HG02571 (cell line): Measurements from ENCODE around the gene OTULINL.
"Not testable (repeated sequence)": the region's sequence is repeated elsewhere in the genome, so short reads cannot be mapped to it uniquely, and the experiment has no call there.

Experiments used
- ATAC-seq: cut with Tn5 transposase; IDR thresholded peaks from one replicate; pipeline ENCODE4 v1.9.1; 2021; ENCODE audit warnings: mild to moderate bottlenecking, moderate library complexity; ENCODE audit not compliant: unreplicated experiment

The OTULINL gene

DNA sequence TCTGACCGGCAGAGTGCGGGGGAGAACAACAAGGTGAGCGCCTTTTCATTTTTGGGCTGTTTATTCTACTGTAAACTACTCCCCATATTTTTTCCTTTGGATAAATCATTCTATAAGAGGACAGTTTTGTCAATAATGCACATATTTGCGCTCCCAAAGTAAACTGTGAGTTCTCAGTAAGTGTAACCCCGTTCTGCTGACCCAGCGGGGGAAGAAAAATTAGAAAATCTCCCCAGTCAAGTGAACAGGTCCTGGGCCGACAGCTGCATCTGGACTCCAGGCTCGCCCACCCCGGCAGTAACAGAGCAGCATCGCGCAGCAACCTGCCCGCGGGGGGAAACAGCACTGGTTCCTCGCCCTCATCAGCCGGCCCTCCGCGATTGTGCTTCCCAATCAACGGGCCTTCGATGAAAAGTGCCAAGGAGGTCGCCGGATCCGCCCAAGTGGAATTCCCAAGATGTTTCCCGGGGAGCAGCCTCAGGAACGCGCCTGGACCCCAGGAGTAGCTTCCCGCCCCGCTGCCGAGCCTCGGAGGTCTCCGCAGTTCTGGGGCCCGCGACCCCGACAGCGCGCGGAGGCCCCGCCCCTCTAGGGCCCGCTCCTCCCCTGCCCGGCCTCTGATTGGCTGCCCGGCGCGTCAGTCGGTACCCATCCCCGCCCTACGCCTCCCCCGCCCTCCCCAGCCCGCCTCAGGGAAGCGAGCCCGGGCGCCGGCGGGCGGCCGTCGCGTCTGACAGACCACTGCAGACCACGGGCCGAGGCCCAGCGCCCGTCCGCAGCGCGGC is at the start of gene OTULINL:
Gene OTULINL (plus strand): TSS at position 687 of the 785 bp plus-strand sequence. CDS start 103 bp downstream, outside the sequence.
- peak; percentile 98 for ATAC-seq

DNA sequence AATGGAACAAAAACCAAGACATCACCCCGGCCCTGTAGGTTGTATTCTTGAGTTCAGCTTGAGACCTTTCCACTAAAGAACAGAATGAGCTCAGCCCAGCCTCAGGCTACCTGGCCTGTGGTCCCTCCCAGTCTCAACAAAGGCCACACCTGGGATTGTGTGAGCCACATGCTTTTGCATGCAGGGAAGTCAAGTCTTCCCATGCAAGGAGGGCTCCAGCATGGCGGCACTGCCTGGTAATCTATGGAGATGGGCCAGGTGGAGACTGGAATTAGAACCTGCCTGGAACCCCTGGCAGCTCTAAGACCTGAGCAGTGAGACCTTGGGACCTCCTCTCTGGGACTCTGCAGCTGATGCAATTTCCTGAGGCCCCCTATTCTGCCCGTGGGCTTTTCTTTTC is 49.4 kb upstream of the OTULINL start:
- no peak for ATAC-seq

DNA sequence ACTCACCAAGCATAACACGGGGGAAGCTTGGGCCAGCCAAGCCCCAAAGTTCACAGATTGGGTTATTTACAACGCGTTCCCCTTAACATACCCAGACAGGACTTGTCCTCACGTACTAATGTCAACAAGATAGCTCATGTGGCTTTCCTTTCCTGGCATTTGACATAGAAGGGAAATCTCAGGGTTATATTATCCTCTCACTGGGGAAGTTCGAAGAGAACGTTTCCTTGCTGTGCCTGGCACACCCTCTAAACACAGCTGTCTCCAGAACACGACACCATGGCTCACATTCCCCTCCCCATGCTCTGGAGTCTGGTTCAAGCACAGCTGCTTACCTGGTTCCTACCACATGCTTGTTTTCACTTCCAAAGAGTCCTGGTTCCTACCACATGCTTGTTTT is 46.8 kb upstream of the OTULINL start:
- no peak for ATAC-seq

DNA sequence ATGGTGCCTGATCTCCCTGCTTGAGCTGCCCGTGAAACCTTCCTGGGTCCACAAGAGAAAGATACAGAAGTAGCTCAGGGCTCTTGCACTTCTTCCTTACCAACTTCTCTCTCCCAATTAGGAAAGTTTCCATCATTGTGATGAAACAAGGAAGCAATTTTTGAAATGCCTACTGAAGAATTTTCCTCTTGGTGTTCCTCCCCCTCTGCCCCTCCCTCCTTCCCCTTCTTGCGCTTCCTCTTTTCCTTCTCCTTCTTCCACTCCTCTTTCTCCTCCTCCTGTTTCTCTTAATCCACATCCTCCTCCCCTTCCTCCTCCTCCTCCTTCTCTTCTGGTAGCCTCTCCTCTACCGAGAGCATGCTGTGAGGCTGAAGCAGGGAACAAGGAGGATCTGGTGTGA is 36.3 kb upstream of the OTULINL start:
- no peak for ATAC-seq

DNA sequence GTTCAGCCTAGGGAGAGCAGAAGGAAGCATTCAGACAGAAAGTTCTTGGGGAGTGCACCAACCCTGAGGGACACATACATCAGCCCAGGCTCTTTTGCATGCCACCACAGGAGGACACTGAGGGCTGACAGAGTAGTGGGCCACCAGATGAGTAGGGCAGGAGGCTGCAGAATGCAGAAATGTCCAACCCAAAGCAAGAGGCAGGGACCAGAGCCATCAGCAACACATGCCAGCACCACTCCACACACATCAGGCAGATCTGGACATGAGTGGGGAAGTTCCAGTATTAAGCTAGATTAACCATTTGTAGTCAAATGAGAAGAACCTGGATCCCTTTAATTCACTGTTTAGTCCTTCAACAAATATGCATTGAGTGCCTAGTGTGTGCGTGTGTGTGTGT is 35.7 kb upstream of the OTULINL start:
- no peak for ATAC-seq

DNA sequence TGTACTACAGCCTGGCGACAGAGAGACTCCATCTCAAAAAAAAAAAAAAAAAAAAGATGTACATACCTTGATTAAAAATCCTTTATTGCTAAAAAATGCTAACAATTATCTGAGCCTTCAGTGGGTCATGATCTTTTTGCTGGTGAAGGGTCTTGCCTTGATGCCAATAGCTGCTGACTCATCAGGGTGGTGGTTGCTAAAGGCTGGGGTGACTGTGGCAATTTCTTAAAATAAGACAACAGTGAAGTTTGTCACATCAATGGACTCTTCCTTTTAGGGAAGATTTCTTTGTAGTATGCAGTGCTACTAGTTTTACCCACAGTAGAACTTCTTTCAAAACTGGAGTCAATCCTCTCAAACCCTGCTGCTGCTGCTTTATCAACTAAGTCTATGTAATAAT is 33.9 kb upstream of the OTULINL start:
- no peak for ATAC-seq

DNA sequence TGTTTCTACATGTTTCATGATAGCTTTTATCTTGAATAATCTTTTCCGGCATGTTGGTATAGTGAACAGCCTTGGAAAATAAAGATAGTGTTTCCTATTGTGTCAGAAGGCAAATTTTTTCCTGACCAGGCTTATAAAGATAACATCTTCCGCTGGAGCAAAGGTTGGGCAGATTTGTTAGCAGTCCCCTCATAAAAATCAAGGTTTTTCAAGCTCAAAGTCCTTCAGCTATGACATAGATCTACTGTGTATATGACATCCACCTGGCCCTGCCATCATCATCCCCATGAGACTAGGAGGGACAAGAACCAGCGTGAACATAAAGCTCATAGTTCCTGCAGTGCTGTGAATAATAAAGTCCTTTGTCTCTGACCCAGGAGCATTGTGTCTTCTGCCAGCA is 30.4 kb upstream of the OTULINL start:
- no peak for ATAC-seq

DNA sequence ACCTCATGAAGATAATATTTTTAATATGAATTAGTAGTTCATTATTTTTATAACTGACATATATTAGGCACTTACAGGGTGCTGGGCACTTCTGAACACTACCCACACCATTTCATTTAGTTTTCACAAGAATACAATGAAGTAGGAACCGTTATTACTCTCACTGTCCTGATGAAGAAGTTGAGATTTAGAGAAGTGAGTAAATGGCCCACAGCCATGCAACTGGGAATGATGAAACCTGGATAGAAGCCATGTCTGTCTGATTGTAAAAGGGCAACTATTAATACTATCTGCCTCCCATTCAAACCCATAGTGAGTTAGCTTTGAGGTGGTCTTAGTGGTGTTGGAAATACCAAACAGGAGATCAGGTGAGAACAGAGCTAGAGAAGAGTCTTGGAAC is 29.6 kb upstream of the OTULINL start:
- no peak for ATAC-seq

DNA sequence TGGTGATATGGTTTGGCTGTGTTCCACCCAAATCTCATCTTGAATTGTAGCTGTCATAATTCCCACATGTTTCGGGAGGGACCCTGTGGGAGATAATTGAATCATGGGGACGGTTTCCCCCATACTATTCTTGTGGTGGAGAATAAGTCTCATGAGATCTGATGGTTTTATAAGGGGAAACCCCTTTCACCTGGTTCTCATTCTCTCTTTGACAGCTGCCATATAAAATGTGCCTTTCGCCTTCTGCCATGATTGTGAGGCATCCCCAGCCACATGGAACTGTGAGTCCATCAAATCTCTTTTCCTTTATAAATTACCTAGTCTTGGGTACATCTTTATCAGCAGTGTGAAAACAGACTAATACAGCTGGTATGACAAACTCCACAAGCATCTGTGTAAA is 27.3 kb upstream of the OTULINL start:
- ATAC-seq: not testable (repeated sequence)

DNA sequence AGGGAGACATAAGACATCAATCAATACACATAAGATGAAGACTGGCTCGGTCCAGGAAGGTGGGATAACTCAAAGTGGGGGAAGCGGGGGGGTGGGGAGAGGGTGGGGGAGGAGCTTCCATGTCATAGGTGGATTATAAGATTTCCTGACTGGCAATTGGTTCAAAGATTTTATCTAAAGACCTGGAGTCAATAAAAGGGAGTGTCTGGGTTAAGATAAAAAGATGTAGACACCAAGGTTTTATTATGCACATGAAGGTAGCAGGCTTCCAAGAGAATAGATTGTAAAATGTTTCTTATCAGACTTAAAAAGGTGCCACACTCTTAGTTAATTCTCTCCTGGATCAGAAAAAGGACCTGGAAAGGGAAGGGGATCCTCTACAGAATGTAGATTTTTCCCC is 25.6 kb upstream of the OTULINL start:
- ATAC-seq: no peak

DNA sequence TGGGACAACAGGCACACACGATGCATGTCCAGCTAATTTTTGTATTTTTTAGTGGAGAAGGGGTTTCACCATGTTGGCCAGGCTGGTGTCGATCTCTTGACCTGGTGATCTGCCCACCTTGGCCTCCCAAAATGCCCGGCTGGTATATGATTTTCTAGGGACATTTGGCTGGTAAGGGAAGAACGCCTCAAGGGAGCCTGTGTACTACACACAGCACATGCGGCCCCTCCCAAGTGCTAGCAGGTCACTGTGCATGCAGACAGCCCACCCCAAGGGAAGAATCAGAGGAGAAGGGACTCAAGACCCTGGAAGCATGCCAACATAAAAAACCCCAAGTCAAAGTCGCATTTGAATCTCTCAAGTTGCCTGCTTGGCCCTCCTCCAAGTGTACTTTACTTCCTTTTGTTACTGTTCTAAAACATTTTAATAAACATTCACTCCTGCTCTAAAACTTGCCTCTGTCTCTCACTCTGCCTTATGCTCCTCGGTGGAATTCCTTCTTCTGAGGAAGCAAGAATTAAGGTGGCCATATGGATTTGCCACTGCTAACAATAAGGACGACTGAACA is 24.3 kb upstream of the OTULINL start:
- ATAC-seq: no peak

DNA sequence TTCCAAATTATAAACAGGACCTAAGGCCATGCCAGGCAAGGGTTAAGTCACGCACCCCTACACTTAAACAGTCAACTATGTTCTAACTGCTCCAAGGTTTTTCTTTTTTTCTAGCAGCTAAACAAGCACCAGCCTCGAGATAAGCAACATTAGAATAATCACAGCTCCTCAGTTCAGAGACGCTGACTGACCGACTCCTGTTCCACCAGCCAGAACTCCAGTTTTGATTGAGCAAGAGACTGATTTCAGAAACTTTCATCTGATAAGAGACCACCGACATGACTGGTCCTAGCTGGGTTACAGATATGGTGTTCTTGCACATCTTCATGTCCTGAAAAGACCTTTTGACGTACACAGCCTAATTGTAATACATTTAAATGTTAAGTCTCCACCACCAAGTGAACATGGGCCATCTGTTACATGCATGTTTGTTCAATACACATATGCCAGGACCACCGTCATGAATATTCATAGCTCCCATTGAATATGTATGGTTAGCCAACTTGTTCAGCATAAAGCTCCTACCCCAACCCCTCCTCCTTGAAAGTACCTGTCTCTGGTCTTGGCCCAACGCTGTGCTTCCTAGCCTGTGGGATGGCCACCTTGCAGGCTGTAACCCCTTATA is 23.7 kb upstream of the OTULINL start:
- ATAC-seq: no peak

DNA sequence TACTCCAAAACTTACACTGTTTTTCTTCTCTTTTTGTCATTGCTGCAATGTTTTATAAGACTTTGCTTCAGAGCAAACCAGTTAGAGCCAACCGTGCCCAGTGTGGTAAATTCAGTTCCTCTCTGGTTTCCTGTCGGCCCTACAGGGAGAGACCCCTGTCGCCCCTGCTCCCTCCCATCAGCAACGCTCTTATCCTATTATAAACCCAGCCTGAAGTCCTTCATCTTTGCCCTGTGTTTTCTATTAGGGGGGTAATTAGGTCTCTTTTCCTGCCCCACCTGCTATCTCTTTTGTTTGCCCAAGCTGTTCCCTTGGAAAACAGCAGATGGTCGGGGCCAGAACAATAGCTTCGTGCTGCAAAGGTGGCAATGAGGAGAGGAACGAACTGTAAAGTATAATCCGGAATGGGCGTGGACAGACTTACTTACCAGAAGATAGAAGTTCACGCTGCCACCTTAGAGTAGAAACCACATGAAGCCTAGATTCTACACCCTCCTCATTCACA is 21.4 kb upstream of the OTULINL start:
- ATAC-seq: no peak

DNA sequence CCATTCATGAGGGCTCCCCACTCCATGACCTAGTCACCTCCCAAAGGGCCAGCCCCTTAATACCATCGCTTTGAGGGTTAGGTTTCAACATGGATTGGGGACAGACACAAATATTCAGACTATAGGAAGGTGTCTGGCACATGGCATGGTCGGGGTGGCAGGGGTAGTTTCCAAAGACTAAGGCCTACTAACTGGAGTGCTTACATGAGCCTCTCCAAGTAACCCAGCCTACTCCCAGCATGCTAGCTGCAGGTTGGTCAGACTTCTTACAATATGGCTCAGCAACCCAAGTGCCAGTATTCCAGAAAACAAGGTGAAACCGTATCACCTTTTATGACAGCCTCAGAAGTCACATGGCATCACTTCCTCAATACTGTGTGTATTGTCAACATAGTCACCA is 19.9 kb upstream of the OTULINL start:
- no peak for ATAC-seq

DNA sequence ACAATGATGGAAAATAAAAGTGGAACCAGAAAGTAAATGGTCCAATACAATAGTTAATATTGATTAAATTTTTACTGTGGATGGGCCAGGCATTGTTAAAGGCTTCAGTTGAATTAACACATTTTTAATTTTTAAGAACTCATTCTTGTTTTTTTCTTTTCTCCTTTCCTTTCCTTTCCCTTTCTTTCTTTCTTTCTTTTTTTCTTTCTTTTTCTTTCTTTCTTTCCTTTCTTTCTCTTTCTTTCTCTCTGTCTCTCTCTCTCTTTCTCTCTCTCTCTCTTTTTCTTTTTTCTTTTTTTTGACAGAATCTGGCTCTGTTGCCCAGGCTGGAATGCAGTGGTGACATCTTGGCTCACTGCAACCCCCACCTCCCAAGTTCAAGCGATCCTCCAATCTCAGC is 13.3 kb upstream of the OTULINL start:
- no peak for ATAC-seq

DNA sequence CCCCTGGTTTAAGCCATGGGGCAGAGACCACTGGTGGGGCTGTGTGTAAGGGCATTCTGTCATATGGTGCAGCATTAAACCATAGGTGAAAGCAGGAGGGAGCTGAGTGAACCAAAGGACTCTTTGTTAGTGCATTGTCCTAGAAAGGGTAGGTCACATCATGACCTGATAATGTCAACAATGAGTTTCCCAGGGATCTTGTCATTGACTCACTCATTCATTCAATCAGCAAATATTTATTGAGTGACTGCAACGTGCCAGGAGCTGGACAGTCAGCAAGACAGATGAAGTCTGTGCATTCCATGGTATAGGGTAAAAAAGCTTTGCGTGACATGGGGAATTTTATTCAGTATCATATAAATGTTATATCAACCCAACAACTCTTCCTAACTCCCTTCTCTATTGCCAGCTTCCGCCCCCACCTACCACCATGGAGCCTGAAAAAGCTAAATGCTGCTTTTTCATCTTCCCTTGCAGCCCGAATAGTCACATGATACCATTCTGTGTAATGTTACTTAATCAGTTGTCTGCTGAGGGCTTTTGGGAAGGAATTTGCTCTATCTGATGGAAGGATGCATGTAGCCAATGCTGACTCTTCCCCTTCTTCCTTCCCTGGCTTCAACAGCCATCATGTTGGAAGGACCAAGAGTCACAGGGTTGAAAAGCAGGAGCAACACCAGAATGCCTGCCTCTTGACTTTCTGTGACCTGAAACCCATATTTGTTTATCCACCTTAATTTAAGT is 11.5 kb upstream of the OTULINL start:
- ATAC-seq: no peak

DNA sequence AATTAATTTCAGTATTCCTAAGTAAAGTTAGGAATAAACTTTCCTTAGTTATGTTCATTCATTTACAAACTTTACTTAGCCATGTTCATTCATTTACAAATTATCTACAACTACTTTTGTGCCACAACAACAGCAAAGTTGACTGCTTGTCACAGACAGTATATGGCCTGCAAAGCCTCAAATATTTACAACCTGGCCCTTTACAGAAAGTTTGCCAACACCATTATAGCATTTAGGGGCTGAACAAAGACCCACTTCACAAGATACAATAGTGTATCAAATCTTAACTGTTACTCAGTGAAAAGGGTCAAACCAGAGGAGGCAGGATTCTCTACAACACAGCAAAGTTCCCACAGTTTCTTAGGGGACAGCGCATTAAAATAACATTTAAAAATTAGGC is 9.7 kb upstream of the OTULINL start:
- ATAC-seq: no peak

DNA sequence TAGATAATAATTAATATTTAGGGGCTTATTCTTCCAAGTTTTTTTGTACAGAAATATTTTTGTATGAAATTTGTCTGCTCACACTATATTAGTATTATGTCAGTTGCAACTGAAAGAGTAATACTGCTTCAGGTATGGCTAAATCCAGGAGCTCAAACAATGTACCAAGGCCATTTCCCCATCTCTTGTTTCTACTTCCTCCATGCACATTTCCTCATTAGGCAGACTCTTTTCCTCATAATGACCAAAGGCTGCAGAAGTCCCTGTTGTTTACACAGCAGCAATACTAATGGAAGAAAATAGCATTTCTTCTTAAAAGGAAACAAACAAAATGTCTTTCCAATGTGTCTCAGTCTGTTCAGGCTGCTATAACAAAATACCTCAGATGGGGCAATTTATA is 9.2 kb upstream of the OTULINL start:
- ATAC-seq: no peak

DNA sequence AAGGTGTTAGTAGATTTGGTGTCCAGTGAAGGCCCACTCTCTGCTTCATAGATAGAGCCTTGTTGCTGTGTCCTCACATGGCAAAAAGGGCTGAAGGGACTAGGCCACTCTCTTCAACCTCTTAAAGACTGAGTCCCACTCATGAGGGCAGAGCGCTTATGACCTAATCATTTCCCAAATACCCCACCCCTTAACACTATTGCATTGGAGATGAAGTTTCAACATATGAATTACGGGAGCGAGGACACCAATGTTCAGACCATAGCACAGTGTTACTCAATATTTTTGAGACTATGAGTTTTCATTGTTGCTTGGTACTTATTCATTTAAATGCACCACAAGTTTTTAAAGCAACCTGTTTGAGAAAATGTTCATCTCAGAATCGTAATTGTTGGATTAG is 8.8 kb upstream of the OTULINL start:
- ATAC-seq: no peak

DNA sequence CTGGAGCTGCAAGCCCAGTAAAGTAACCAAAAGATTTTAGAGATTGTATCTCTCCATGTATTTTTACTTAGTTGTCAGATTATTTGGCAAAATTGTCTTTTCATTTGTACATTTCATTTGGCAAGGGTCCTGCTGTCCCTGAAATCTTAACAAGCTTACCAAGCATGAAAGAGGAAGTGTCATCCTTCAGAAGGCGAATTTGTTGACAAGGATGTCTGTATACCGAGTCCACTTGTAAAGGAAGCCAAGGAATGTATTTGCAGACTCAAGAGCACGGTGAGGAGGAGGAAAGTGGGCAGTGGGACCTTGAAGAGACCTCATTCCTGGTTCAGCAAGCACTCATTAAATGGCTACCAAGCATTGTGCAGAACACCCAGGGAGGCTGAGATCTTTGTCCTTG is 7.5 kb upstream of the OTULINL start:
- no peak for ATAC-seq

DNA sequence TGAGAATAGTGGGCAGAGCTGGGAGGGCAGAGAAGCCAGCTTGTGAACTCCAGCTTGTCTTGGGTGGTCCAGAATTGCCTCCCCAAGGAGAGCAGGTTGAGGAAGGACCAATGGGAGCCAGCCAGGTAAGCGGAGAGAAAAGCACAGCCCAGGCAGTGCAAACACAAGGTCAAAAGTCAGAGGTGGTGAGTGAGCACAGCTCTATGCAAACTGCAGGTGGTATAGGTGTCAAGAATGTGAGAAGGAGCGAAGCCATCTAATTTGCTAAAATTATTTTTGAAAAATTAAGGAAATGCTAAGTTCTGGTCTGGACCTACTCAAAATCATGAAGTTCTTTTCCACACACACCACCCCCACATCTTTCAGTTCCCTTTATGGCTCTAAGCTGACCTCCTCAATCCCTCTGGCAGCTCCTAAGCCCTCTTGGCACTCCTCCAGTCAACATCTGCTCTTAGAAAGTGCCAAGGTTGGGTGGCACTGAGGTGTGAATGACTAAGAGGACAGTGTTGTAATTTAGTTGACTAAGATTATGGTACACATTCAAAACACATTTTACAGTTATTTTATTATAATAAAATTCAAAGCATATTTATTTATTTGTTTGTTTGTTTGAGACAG is 6.6 kb upstream of the OTULINL start:
- no peak for ATAC-seq
